Measurements from ENCODE around the gene F13B.

F13B gene

DNA sequence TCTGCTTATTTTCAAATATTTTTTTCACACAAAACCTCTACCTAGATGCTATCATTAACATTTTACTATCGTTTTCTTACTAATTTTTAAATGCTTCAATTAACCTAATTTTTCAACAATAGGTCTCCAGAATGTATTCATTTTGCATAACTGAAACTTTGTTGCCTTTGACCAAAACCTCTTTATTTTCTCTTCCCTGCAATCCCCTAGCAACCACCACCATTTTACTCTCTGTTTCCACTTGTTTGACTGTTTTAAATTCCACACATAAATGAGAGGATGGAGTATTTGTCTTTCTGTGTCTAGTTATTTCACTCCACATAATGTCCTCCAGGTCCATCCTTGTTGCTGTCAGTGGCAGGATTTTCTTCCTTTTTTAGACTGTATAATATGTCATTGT, 9.5 kb upstream of the F13B start:
- TF ChIP-seq, protein P1, sequence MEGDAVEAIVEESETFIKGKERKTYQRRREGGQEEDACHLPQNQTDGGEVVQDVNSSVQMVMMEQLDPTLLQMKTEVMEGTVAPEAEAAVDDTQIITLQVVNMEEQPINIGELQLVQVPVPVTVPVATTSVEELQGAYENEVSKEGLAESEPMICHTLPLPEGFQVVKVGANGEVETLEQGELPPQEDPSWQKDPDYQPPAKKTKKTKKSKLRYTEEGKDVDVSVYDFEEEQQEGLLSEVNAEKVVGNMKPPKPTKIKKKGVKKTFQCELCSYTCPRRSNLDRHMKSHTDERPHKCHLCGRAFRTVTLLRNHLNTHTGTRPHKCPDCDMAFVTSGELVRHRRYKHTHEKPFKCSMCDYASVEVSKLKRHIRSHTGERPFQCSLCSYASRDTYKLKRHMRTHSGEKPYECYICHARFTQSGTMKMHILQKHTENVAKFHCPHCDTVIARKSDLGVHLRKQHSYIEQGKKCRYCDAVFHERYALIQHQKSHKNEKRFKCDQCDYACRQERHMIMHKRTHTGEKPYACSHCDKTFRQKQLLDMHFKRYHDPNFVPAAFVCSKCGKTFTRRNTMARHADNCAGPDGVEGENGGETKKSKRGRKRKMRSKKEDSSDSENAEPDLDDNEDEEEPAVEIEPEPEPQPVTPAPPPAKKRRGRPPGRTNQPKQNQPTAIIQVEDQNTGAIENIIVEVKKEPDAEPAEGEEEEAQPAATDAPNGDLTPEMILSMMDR (IDR thresholded peaks at IDR 0.05; ENCODE audit: low read length, missing control alignments), result no peak

DNA sequence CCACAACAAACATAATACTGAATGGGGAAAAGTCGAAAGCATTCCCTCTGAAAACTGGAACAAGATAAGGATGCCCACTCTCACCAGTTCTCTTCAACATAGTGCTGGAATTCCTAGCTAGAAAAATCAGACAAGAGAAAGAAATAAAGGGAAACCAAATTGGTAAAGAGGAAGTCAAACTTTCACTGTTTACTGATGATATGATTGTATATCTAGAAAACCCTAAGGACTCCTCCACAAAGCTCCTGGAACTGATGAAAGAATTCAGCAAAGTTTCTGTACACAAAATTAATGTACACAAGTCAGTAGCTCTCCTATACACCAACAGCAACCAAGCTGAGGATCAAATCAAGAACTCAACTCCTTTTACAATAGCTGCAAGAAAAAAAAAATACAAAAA, 6.9 kb upstream of the F13B start:
- H3K4me3 ChIP-seq (replicated peaks; ENCODE audit: low read depth, low read length), result no peak overlapping the region
- no peak for DNase-seq (ENCODE audit: low read depth)
- TF ChIP-seq, protein P1 (IDR thresholded peaks at IDR 0.05; ENCODE audit: low read length, missing control alignments), result no peak

More for the DNA sequence above, 9.5 kb upstream of the F13B start:
- DNase-seq (ENCODE audit: low read depth), result no peak
- H3K4me3 ChIP-seq (replicated peaks; ENCODE audit: low read depth, low read length), result no peak overlapping the region

DNA sequence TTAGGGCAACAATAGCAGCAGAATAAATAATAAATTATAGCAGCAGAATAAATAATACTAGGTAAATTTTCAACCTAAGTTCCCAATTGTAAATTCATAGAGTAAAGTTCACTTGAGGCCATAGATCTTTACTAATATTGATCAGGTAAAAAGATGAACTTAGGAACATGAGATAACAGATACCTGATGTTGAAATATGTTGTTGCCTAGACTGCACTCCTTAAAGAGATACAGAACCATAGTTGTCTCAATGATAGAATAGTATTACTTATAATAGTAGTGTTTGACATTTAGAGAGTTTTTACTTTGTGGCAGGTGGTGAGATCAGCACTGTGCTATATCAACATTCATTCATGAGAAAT, 378 bp upstream of the F13B start:
- TF ChIP-seq, protein P1 (IDR thresholded peaks at IDR 0.05; ENCODE audit: low read length, missing control alignments), result no peak
- DNase-seq (ENCODE audit: low read depth), result no peak
- H3K4me3 ChIP-seq (replicated peaks; ENCODE audit: low read depth, low read length), result no peak overlapping the region

DNA sequence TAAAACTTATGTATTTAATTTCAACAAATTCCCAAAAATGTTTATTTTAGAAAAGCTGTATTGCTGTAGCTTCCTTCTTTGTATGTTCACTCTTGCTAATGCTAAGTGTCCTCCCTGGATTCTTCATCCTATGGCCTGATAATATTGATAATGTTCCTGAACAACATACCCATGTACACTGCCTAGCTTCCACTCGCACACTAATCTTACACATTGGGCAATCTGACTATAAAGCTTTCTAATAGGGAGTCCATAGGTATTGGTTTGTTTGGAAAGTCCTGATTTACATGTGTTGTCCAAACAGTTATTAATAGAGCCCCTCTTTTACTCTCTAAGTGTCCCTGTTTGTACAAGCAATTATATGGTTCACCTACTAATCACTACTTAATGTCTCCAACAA, 783 bp downstream of the F13B start:
- TF ChIP-seq, protein P1 (IDR thresholded peaks at IDR 0.05; ENCODE audit: low read length, missing control alignments), result no peak
- no peak for DNase-seq (ENCODE audit: low read depth)
- no peak overlapping the region for H3K4me3 ChIP-seq (replicated peaks; ENCODE audit: low read depth, low read length)

DNA sequence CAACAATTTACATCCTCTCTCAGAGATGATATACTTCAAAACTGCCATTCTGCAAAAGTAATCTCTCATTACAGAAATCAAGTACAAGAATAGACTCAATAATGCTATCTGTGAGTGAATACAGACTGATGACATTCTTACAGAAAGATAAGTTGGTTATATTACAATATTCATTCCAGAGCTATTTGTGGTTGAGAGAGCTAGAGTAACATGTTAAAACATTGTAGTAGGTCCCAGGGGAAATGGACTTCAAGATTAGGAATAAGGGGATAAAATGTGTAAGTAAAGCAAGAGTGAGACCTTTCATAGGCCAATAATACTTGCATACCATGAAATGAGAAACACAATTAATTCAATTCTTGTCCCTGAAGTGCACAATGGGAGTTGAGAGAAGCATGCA, 1.5 kb downstream of the F13B start:
- no peak overlapping the region for H3K4me3 ChIP-seq (replicated peaks; ENCODE audit: low read depth, low read length)
- peak; percentile 71 for DNase-seq (ENCODE audit: low read depth)
- TF ChIP-seq, protein P1 (IDR thresholded peaks at IDR 0.05; ENCODE audit: low read length, missing control alignments), result no peak

DNA sequence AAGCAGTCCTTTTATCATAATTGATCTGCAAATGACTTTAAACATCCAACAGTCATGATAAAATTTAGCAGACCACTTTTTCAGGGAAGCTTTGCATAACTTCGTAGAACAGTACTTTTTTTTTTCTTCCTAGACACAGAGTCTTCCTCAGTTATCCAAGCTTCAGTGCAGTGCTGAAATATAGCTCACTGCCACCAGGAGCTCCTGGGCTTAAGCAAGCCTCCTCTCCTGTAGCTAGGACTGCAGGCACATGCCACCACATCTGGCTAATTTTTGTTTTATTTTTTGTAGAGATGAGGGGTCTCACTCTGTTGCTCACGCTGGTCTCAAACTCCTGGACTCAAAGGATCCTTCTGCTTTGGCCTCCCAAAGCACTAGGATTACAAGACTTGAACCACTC, 3.8 kb downstream of the F13B start:
- no peak overlapping the region for H3K4me3 ChIP-seq (replicated peaks; ENCODE audit: low read depth, low read length)
- TF ChIP-seq, protein P1 (IDR thresholded peaks at IDR 0.05; ENCODE audit: low read length, missing control alignments), result no peak
- no peak for DNase-seq (ENCODE audit: low read depth)

DNA sequence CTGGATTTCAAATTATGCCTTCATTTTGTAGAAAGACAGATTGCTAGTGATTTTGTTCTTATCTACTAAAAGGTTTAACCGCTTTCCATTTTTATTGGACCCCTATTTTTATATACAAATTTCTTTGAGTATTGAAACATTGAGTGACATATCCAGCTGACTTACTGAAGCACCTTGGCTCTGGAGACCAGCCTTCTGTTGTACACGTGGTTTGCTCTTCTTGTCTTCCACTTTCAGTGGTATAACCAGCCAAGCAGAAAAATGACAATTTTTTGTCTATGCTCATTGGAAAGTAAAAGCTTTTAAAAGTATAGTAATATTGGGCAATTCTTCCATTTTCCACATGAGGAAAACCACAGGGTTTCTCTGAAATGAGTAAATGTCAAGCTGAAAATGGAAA, 4.4 kb downstream of the F13B start:
- DNase-seq (ENCODE audit: low read depth), result no peak
- TF ChIP-seq, protein P1 (IDR thresholded peaks at IDR 0.05; ENCODE audit: low read length, missing control alignments), result no peak
- no peak overlapping the region for H3K4me3 ChIP-seq (replicated peaks; ENCODE audit: low read depth, low read length)
